ENCODE results near the gene CNPPD1.
"Not testable (repeated sequence)": the region's sequence is repeated elsewhere in the genome, so short reads cannot be mapped to it uniquely, and the experiment has no call there.

The CNPPD1 gene

DNA sequence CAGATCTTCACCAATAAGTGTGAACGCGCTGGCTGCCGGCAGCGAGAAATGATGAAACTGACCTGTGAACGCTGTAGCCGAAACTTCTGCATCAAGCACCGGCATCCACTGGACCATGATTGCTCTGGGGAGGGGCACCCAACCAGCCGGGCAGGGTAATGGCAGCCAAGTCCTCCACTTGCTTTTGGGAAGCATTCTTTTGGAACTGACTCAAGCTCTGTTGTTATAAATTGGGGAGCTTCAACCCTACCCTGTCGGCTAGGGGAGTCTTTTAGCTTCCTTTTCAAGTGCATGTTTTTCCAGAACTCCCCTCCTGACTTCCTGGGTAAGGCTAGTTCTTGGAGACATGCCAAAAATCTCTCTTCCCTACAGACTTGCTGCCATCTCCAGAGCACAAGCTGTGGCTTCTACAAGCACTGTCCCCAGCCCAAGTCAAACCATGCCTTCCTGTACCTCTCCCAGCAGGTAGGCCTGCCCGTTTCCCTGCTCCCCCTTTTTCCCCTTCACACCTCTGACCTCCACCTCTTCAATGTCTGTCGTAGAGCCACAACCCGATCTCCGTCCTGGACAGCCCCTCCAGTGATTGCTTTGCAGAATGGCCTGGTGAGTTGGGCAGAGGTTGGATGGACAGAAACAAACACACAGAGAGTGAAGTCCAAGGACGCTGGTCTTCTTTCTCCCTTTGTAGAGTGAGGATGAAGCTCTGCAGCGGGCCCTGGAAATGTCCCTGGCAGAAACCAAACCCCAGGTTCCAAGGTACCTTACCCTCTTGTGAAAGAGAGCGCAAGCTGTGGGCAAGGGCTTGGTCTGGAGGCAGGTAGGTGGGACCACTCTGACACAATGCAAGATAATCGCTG lies 31.4 kb upstream of the CNPPD1 start:
- DNase-seq (ENCODE audit: low read depth), result no peak

DNA sequence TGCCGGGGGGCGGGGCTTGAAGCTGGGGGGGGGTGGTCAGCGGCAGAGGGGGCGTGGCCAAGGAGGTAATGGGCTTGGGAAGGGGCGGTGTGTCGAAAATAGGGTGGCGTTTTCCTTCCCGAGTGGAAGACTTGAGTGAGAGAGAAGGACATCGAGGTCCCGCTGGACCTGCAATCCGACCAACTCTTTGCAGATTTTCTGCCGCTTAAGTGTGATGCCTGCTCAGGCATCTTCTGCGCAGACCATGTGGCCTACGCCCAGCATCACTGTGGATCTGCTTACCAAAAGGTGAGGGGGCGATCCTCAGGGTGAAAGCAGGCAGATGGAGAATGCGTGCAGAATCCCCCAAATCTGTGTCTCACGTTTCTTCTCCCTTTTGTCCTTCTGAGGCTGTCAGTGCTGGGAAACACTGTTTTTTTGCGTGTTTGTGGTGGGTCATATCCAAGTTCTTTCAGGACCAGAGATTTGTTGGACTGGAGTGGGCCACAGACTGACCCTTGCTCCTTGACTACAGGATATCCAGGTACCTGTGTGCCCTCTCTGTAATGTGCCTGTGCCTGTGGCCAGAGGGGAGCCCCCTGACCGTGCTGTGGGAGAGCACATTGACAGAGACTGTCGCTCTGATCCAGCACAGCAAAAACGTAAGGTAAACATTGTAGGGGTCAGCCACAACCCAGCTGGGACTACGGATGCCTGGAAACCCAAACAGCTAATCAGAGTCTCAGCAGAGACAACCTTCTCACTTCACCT lies 30.6 kb upstream of the CNPPD1 start:
- no peak for DNase-seq (ENCODE audit: low read depth)

DNA sequence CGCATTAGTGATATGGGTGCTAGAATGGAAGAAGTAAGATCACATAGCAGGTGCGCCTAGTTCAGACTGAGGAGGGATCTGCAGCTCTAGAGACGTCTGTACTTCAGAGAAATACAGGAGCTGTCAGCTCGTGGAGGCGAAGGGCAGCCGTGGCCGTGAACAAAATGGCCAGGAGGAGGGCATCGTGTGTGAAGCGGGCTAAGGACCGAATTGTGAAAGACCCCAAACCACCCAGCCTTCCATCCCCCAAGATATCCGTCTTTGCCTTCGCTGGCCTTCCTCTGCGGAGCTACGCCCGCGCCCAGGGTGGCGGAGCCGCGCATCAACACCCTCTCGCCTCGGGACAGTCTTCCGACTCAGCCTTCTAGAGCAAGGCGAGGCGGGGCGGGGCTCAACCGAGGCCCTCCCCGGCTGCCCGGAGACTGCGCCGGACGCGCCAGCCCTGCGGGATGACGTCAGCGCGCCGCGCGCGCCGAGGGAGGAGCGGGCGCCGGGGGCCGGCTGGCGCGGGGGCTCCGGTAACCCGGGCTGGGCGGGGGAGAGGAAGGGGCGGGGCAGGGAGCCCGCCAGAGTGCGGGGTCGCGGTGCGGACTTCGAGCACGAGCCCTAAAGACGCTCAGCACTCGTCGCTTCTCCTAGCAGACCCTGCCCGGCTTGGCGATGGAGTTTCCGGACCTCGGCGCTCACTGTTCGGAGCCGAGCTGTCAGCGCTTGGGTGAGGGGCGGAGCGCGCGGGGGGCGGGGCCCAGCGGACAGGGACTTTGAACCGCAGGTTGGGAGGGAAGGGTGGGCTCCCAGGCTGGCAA lies 29.8 kb upstream of the CNPPD1 start, which contains the start of gene ZFAND2B:
Gene ZFAND2B, plus strand, starts transcription at position 455 of the 806 bp plus-strand sequence. Its CDS starts 206 bp downstream, at position 661.
- peak; percentile 89 for DNase-seq (ENCODE audit: low read depth)

DNA sequence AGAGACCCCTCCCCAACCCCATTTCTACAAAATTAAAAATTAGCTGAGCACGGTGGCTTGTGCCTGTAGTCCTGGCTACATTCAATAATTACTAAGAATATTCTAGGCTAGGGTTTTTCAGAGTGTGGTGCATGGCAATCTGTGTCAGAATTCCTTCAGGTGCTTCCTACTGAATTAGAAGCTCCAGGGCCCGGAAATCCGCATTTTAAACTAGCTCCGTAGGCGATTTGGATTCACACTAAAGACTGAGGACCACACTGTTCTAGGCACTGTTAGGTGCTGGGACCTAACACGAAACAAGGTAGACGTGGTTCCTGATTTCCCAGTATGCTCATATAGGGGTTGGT lies 29.2 kb upstream of the CNPPD1 start:
- no peak for DNase-seq (ENCODE audit: low read depth)

GRCh38 chr2:219205165-219205538 lies 28.4 kb upstream of the CNPPD1 start:
- no peak for DNase-seq (ENCODE audit: low read depth)

DNA sequence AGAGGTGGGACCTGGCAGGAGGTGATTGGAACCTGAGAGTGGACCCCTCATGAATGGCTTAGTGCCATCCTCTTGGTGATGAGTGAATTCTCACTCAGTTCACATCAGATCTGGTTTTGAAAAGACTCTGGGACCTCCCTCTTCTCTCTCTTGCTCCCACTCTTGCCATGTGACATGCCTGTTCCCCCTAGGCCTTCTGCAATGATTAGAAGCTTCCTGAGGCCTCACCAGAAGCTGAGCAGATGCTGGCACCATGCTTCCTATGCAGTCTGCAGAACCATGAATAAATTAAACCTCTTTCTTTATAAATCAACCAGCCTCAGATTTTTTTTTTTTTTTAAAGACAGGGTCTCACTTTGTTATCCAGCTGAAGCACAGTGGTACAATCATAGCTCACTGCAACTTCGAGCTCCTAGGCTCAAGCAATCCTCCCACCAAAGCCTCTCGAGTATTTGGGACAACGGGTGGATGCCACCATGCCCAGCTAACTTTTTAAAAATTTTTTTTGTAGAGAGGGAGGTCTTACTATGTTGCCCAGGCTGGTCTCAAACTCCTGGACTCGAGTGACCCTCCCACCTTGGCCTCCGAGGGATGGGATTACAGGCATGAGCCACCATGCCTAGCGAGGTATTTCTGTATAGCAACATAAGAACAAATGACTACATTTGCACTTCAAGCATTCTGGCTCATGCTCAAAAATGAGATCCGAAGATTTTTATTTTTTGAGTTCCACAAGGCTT lies 27.9 kb upstream of the CNPPD1 start:
- DNase-seq (ENCODE audit: low read depth), result no peak

DNA sequence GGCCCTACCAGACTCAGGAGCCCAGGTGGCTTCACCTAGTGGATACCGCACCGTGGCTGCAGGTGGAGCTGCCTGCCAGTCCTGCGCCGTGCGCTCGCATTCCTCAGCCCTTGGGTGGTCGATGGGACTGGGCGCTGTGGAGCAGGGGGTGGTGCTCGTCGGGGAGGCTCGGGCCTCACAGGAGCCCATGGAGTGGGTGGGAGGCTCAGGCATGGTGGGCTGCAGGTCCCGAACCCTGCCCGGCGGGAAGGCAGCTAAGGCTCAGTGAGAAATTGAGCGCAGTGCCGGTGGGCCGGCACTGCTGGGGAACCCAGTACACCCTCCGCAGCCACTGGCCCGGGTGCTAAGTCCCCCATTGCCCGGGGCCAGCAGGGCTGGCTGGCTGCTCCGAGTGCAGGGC lies 24.6 kb upstream of the CNPPD1 start:
- not testable (repeated sequence) for DNase-seq (ENCODE audit: low read depth)

GRCh38 chr2:219200502-219201326 lies 24.0 kb upstream of the CNPPD1 start:
- DNase-seq (ENCODE audit: low read depth), result not testable (repeated sequence)

DNA sequence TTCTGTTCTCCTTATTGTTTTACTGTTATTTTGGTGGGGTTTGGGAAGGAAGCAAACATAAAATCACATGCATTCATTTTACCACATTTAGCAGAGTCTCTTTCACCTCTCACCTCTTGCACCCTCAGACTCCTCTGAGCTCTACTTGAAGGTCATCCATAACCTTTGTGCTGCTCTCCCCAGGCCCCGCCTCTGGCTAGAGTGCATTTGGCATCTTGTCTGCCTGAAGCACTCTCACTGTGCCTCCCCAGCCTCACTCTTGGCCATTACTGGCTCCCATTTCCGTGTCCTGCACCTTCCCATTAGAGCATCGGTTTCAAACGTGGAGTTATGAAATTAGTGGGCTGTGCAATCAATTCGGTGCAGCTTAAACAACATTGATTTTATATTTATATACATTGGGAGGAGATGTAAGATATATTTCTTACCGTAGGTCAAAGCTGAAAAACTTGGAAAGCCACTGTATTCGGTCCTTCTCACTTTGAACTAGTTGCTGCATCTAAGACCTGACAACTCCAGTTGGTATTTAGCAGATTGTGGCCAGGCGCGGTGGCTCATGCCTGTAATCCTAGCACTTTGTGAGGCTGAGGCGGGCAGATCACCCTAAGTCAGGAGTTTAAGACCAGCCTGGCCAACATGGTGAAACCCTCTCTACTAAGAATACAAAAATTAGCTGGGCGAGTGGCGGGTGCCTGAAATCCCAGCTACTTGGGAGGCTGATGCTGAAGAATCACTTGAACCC lies 22.9 kb upstream of the CNPPD1 start:
- no peak for DNase-seq (ENCODE audit: low read depth)

- DNase-seq (ENCODE audit: low read depth), result no peak
Observed at GRCh38 chr2:219198974-219199373, 22.2 kb upstream of the CNPPD1 start.

DNA sequence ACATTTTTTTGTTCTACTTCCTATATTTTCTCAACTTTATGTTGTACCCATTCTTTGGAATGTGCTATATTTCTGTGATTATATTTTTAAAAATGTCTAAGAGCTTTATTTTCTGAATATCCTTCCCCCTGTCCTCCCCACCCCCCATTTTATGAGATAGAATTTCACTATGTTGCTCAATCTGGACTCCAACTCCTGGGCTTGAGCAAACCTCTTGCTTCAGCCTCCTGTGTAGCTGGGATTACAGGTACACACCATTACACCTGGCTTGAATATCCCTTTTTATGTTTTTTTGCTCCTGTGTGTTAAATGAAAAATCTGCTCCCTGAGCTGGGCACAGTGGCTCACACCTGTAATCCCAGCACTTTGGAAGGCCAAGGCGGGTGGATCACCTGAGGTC lies 20.7 kb upstream of the CNPPD1 start:
- no peak for DNase-seq (ENCODE audit: low read depth)

- DNase-seq (ENCODE audit: low read depth), result no peak
Observed at GRCh38 chr2:219186754-219187456, 10.2 kb upstream of the CNPPD1 start.

- DNase-seq (ENCODE audit: low read depth), result no peak
Observed at GRCh38 chr2:219184121-219184520, 7.4 kb upstream of the CNPPD1 start.

DNA sequence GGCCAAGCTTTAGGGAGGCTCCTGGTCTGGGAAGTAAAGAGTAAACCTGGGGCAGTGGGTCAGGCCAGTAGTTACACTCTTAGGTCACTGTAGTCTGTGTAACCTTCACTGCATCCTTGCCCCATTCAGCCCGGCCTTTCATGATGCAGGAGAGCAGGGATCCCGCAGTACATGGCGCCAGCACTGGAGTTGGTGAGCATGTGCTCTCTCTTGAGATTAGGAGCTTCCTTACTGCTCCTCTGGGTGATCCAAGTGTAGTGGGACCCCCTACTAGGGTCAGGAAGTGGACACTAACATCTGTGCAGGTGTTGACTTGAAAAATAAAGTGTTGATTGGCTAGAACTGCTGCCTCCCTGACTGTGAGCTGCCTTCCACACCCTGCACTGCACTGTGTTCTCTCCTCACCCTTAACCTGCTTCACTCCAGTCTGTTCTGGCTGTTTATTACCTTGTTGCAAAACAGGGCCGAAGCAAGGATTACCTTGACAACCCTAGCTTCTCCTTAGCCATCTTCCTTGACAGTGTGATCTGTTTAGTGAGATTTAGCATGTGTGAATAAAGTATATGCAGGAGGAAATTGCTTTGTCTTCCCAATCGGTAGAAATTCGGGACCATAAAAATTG lies 6.5 kb upstream of the CNPPD1 start:
- no peak for DNase-seq (ENCODE audit: low read depth)

- DNase-seq (ENCODE audit: low read depth), result no peak
Observed at GRCh38 chr2:219182331-219183150, 5.8 kb upstream of the CNPPD1 start.

DNA sequence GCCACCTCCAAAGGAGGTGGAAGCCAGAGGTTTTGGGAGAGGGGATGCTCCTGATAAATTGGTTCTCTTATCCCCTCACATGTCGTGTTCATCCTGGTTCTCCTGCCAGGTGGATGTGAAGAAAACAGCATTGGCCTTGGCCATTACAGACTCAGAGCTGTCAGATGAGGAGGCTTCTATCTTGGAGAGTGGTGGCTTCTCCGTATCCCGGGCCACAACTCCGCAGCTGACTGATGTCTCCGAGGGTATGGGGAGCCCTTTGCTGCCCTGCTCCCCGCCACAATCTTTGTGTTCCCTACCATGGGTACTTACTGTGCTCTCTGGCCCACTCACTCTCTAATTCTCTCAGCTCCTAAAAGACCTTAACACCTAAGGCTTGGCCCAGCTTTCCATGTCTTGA lies 4.8 kb upstream of the CNPPD1 start:
- no peak for DNase-seq (ENCODE audit: low read depth)

DNA sequence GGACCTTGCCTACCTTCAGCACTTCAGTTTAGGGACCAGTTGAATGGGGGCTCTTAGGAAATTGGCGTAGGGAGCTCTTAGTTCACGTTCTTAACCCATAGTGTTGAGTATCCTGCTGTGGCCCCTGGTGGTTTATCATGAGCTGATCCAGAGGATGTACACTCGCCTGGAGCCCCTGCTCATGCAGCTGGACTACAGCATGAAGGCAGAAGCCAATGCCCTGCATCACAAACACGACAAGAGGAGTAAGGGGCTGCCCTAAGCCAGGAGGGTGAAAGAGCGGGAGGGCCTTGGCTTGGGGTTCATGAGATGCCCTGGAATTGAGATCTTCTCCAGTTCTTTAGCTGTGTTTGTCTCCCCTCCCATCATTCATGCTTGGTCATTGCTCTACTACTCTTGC lies 4.2 kb upstream of the CNPPD1 start:
- DNase-seq (ENCODE audit: low read depth), result no peak

All from GM04504 (cell line).